GM12878 (cell line): Measurements from ENCODE around the gene PAOX. TPM values are rescaled to one million over a fixed set of nuclear protein-coding genes. Genes with fewer than 3 reads are reported as not detected.
A peak's percentile ranks its signal among the peaks of the same experiment; 100 is the strongest.

Experiments
- CHD2 ChIP-seq: IDR thresholded peaks from 2 replicates; pipeline ENCODE4 v1.6.1; 2011; ENCODE audit warnings: low read depth, low read length, improper control_type of control experiment, borderline replicate concordance
- GATAD2B ChIP-seq: fragments of 450-650 bp; conservative IDR thresholded peaks from 2 replicates; pipeline ENCODE4 v1.6.1; 2017; ENCODE audit warnings: low read depth, mild to moderate bottlenecking, moderate library complexity
- JUND ChIP-seq: IDR thresholded peaks from 2 replicates; pipeline ENCODE4 v1.6.1; 2012; ENCODE audit warnings: low read depth, mild to moderate bottlenecking, low read length, improper control_type of control experiment, moderate library complexity
- KDM1A ChIP-seq: fragments of 200-600 bp; sonication (generic); IDR thresholded peaks from 2 replicates; pipeline ENCODE4 v1.6.1; 2016; ENCODE audit warnings: borderline replicate concordance
- MEF2A ChIP-seq: IDR thresholded peaks from 2 replicates; pipeline ENCODE4 v1.6.1; 2011; ENCODE audit warnings: low read depth, mild to moderate bottlenecking, low read length, moderate library complexity; ENCODE audit not compliant: insufficient read depth
- MXI1 ChIP-seq: fragments of 150-350 bp; IDR thresholded peaks from 2 replicates; pipeline ENCODE4 v1.6.1; 2011; ENCODE audit warnings: low read depth, mild to moderate bottlenecking, inconsistent platforms, low read length, improper control_type of control experiment
- POLR2A ChIP-seq: IDR thresholded peaks from 2 replicates; pipeline ENCODE4 v1.6.1; 2011; ENCODE audit warnings: low read depth, mild to moderate bottlenecking, low read length
- RELA ChIP-seq: fragments of 450-650 bp; IDR thresholded peaks from 2 replicates; pipeline ENCODE4 v1.8.0; 2014; ENCODE audit warnings: borderline replicate concordance; ENCODE audit not compliant: partially characterized antibody
- STAT3 ChIP-seq: IDR thresholded peaks from 2 replicates; pipeline ENCODE4 v1.6.1; 2011; ENCODE audit warnings: low read depth, low read length, improper control_type of control experiment
- YY1 ChIP-seq: IDR thresholded peaks from 2 replicates; pipeline ENCODE4 v1.6.1; 2011; ENCODE audit warnings: low read depth, mild to moderate bottlenecking, low read length
- ZBED1 ChIP-seq: IDR thresholded peaks from 2 replicates; pipeline ENCODE4 v1.6.1; 2016; ENCODE audit warnings: borderline replicate concordance
- ZNF217 ChIP-seq: fragments of 450-650 bp; IDR thresholded peaks from 2 replicates; pipeline ENCODE4 v1.6.1; 2017; ENCODE audit warnings: antibody characterized with exemption, mild to moderate bottlenecking
- ZNF274 ChIP-seq: IDR thresholded peaks from one replicate; pipeline ENCODE4 v1.8.0; 2011; ENCODE audit not compliant: insufficient read length, insufficient read depth
- polyA plus RNA-seq, 11 experiments: library from polyadenylated mRNA; depleted of rRNA in 4 of 11; unstranded in 6 of 11; stranded (reverse) in 5 of 11; fragments of >200 nt; fragmentation: Nextera tagmentation in 4 of 11; fragmentation: Illumina TruSeq in 1 of 11; extraction: Ambion mirVana in 4 of 11; extraction: Trizol in 1 of 11; gene quantifications; 1 replicate in 1 of 11; 2 replicates in 10 of 11; pipeline versions ENCODE4 v1.2.1 to v1.2.3, GENCODE V29; 2011 to 2016; ENCODE audit warnings: inconsistent platforms in 2 of 11, missing spikeins in 2 of 11, low read depth in 1 of 11
- total RNA-seq, 4 experiments: library from RNA; depleted of rRNA in 3 of 4; stranded (reverse); fragments of >200 nt in 3 of 4; fragmentation: Illumina TruSeq in 1 of 4; extraction: Trizol in 1 of 4; gene quantifications; 2 replicates each; pipeline versions ENCODE4 v1.2.1 to v1.2.3, GENCODE V29; 2013 to 2021
- TF ChIP-seq, protein P1 (sequence below): fragments of 450-650 bp; IDR thresholded peaks from 2 replicates; pipeline ENCODE4 v1.6.1; 2017; ENCODE audit warnings: antibody characterized with exemption, mild to moderate bottlenecking, moderate library complexity
- TF ChIP-seq, protein P2 (sequence below): fragments of 450-650 bp; IDR thresholded peaks from 2 replicates; pipeline ENCODE4 v1.6.1; 2017; ENCODE audit warnings: mild to moderate bottlenecking, moderate library complexity
- TF ChIP-seq, protein P3 (sequence below): IDR thresholded peaks from 2 replicates; pipeline ENCODE4 v1.6.1; 2011; ENCODE audit warnings: borderline replicate concordance, low read depth, mild to moderate bottlenecking, moderate library complexity, mixed read lengths, low read length; ENCODE audit not compliant: insufficient read depth; ENCODE audit errors: extremely low read length
- TF ChIP-seq, protein P4 (sequence below): fragments of 450-650 bp; IDR thresholded peaks from 2 replicates; pipeline ENCODE4 v1.6.1; 2017; ENCODE audit warnings: mild to moderate bottlenecking, moderate library complexity

The PAOX gene
- total and polyA plus RNA-seq, 10 of the 15 experiments (the other 5 are each of a cell fraction or from before 2014, with no cell fraction given): 1.2 to 22.2 (median 10.5) TPM

DNA sequence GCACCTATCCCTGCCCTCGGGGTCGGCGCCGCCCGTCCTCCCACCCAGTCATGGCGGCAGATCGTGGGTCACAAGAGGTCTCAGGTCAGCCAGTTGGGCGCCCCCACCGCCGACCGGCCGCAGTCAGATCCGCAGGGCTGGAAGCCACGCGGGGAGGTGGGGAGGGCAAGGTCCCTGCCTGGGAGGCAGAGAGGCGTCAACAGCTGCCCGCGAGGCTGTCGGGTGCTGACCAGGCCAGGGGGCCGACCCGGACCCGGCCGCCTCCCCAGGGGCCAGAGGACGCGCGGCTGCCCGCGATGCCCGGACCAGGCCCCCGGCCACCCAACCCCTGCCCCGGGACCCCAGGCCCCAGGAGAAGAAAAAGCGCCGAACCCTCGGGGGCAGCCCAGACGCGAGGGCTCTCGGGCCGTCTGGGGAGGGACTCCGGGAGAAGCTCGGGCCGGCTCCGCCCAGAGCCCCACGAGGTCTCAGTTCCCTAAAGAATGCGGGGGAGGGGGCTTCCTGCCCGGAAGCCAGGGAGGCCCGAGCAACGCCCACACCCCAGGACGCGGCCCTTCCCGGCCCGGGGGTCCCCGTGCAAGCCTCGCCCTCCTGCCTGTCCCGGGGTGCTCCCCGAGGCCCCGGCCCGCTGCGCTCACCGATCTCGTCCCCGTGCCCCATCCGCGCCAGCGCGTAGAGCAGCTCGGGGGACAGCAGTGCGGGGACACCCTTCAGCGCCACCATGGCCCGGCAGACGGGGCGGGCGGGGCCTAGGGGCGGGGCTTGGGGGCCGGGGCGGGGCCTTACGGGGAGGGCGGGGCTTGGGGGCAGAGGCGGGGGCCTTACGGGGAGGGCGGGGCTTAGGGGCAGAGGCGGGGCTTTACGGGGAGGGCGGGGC lies 21.5 kb upstream of the PAOX start, which contains the start of gene FUOM (continued):
- TF ChIP-seq CHD2 (0 out of 2 replicates have a peak, but pooled peaks have one; percentile 43), RELA (peak; percentile 53), STAT3 (no peak), ZBED1 (no peak), ZNF217 (no peak), JUND (no peak), YY1 (peak; percentile 47; the same call in 1 of the 2 replicates), POLR2A (peak; percentile 85), KDM1A (no peak), MXI1 (peak; percentile 55), ZNF274 (no peak), MEF2A (0 out of 2 replicates have a peak, but pooled peaks have one; percentile 31), GATAD2B (peak; percentile 83)
- TF ChIP-seq, protein P1, sequence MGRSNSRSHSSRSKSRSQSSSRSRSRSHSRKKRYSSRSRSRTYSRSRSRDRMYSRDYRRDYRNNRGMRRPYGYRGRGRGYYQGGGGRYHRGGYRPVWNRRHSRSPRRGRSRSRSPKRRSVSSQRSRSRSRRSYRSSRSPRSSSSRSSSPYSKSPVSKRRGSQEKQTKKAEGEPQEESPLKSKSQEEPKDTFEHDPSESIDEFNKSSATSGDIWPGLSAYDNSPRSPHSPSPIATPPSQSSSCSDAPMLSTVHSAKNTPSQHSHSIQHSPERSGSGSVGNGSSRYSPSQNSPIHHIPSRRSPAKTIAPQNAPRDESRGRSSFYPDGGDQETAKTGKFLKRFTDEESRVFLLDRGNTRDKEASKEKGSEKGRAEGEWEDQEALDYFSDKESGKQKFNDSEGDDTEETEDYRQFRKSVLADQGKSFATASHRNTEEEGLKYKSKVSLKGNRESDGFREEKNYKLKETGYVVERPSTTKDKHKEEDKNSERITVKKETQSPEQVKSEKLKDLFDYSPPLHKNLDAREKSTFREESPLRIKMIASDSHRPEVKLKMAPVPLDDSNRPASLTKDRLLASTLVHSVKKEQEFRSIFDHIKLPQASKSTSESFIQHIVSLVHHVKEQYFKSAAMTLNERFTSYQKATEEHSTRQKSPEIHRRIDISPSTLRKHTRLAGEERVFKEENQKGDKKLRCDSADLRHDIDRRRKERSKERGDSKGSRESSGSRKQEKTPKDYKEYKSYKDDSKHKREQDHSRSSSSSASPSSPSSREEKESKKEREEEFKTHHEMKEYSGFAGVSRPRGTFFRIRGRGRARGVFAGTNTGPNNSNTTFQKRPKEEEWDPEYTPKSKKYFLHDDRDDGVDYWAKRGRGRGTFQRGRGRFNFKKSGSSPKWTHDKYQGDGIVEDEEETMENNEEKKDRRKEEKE: no peak
- TF ChIP-seq, protein P2, sequence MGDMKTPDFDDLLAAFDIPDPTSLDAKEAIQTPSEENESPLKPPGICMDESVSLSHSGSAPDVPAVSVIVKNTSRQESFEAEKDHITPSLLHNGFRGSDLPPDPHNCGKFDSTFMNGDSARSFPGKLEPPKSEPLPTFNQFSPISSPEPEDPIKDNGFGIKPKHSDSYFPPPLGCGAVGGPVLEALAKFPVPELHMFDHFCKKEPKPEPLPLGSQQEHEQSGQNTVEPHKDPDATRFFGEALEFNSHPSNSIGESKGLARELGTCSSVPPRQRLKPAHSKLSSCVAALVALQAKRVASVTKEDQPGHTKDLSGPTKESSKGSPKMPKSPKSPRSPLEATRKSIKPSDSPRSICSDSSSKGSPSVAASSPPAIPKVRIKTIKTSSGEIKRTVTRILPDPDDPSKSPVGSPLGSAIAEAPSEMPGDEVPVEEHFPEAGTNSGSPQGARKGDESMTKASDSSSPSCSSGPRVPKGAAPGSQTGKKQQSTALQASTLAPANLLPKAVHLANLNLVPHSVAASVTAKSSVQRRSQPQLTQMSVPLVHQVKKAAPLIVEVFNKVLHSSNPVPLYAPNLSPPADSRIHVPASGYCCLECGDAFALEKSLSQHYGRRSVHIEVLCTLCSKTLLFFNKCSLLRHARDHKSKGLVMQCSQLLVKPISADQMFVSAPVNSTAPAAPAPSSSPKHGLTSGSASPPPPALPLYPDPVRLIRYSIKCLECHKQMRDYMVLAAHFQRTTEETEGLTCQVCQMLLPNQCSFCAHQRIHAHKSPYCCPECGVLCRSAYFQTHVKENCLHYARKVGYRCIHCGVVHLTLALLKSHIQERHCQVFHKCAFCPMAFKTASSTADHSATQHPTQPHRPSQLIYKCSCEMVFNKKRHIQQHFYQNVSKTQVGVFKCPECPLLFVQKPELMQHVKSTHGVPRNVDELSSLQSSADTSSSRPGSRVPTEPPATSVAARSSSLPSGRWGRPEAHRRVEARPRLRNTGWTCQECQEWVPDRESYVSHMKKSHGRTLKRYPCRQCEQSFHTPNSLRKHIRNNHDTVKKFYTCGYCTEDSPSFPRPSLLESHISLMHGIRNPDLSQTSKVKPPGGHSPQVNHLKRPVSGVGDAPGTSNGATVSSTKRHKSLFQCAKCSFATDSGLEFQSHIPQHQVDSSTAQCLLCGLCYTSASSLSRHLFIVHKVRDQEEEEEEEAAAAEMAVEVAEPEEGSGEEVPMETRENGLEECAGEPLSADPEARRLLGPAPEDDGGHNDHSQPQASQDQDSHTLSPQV: no peak
- TF ChIP-seq, protein P3, sequence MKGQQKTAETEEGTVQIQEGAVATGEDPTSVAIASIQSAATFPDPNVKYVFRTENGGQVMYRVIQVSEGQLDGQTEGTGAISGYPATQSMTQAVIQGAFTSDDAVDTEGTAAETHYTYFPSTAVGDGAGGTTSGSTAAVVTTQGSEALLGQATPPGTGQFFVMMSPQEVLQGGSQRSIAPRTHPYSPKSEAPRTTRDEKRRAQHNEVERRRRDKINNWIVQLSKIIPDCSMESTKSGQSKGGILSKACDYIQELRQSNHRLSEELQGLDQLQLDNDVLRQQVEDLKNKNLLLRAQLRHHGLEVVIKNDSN: no peak
- TF ChIP-seq, protein P4, sequence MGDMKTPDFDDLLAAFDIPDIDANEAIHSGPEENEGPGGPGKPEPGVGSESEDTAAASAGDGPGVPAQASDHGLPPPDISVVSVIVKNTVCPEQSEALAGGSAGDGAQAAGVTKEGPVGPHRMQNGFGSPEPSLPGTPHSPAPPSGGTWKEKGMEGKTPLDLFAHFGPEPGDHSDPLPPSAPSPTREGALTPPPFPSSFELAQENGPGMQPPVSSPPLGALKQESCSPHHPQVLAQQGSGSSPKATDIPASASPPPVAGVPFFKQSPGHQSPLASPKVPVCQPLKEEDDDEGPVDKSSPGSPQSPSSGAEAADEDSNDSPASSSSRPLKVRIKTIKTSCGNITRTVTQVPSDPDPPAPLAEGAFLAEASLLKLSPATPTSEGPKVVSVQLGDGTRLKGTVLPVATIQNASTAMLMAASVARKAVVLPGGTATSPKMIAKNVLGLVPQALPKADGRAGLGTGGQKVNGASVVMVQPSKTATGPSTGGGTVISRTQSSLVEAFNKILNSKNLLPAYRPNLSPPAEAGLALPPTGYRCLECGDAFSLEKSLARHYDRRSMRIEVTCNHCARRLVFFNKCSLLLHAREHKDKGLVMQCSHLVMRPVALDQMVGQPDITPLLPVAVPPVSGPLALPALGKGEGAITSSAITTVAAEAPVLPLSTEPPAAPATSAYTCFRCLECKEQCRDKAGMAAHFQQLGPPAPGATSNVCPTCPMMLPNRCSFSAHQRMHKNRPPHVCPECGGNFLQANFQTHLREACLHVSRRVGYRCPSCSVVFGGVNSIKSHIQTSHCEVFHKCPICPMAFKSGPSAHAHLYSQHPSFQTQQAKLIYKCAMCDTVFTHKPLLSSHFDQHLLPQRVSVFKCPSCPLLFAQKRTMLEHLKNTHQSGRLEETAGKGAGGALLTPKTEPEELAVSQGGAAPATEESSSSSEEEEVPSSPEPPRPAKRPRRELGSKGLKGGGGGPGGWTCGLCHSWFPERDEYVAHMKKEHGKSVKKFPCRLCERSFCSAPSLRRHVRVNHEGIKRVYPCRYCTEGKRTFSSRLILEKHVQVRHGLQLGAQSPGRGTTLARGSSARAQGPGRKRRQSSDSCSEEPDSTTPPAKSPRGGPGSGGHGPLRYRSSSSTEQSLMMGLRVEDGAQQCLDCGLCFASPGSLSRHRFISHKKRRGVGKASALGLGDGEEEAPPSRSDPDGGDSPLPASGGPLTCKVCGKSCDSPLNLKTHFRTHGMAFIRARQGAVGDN: peak; percentile 10; the same call in 1 of the 2 replicates
